Ishikawa (cell line): ENCODE data around the gene MAST1.

Source experiments
- CEBPB ChIP-seq: IDR thresholded peaks from 2 replicates; pipeline ENCODE4 v1.6.1; 2012
- CREB1 ChIP-seq: IDR thresholded peaks from 2 replicates; pipeline ENCODE4 v1.6.1; 2012; ENCODE audit warnings: low read depth
- EGR1 ChIP-seq: IDR thresholded peaks from 2 replicates; pipeline ENCODE4 v1.6.1; 2012
- EP300 ChIP-seq: IDR thresholded peaks from 2 replicates; pipeline ENCODE4 v1.6.1; 2012; ENCODE audit warnings: borderline replicate concordance
- FOXM1 ChIP-seq: IDR thresholded peaks from 2 replicates; pipeline ENCODE4 v1.6.1; 2012; ENCODE audit warnings: low read depth, borderline replicate concordance
- NFIC ChIP-seq: IDR thresholded peaks from 2 replicates; pipeline ENCODE4 v1.6.1; 2012
- RAD21 ChIP-seq: IDR thresholded peaks from 2 replicates; pipeline ENCODE4 v1.6.1; 2012; ENCODE audit warnings: low read depth
- TAF1 ChIP-seq: IDR thresholded peaks from 2 replicates; pipeline ENCODE4 v1.6.1; 2012; ENCODE audit warnings: low read depth, mild to moderate bottlenecking
- TCF12 ChIP-seq: IDR thresholded peaks from 2 replicates; pipeline ENCODE4 v1.6.1; 2012; ENCODE audit warnings: low read depth
- TEAD4 ChIP-seq: IDR thresholded peaks from 2 replicates; pipeline ENCODE4 v1.6.1; 2012
- YY1 ChIP-seq: IDR thresholded peaks from 2 replicates; pipeline ENCODE4 v1.6.1; 2012; ENCODE audit warnings: low read depth
- ZBTB7A ChIP-seq: IDR thresholded peaks from 2 replicates; pipeline ENCODE4 v1.6.1; 2012; ENCODE audit warnings: low read depth
- TF ChIP-seq, protein P1 (sequence below): IDR thresholded peaks from 2 replicates; pipeline ENCODE4 v1.6.1; 2012; ENCODE audit warnings: low read depth, mild to moderate bottlenecking
- TF ChIP-seq, protein P2 (sequence below): IDR thresholded peaks from 2 replicates; pipeline ENCODE4 v1.6.1; 2012
- TF ChIP-seq, protein P3 (sequence below): IDR thresholded peaks from 2 replicates; pipeline ENCODE4 v1.6.1; 2012

Gene MAST1

DNA sequence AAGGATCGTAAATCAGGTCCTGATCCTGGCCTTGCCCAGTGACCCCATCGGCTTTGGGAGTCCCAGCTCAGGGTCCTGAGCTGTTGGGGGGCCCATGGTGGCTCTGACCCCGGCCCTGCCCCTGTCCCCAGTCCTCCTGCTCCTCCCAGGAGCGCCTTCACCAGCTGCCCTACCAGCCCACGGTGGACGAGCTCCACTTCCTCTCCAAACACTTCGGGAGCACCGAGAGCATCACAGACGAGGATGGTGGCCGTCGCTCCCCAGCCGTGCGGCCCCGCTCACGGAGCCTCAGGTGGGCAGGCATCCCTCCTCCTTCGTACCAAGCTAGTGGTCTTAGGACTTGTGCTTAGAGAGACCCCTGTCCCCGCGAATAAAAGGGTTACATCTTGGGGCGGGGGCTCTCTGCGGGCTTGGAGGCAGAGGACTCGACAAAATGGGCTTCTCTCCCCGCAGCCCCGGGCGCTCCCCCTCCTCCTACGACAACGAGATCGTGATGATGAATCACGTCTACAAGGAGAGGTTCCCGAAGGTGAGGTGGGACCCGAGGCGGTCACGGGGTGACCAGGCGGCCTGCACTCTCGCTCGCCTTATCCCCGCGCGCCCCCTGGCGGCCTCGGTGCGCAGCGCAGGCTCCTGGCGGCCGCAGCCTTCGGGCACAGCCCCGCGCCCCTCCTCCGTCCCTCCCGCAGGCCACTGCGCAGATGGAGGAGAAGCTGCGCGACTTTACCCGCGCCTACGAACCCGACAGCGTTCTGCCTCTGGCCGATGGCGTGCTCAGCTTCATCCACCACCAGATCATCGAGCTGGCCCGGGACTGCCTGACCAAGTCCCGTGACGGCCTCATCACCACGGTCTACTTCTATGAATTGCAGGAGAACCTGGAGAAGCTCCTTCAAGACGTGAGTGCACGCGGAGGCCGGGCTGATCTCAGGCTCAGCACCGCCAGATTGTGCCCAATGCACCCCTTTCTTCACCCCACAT lies 9.1 kb downstream of the MAST1 start:
- TF ChIP-seq, protein P1, sequence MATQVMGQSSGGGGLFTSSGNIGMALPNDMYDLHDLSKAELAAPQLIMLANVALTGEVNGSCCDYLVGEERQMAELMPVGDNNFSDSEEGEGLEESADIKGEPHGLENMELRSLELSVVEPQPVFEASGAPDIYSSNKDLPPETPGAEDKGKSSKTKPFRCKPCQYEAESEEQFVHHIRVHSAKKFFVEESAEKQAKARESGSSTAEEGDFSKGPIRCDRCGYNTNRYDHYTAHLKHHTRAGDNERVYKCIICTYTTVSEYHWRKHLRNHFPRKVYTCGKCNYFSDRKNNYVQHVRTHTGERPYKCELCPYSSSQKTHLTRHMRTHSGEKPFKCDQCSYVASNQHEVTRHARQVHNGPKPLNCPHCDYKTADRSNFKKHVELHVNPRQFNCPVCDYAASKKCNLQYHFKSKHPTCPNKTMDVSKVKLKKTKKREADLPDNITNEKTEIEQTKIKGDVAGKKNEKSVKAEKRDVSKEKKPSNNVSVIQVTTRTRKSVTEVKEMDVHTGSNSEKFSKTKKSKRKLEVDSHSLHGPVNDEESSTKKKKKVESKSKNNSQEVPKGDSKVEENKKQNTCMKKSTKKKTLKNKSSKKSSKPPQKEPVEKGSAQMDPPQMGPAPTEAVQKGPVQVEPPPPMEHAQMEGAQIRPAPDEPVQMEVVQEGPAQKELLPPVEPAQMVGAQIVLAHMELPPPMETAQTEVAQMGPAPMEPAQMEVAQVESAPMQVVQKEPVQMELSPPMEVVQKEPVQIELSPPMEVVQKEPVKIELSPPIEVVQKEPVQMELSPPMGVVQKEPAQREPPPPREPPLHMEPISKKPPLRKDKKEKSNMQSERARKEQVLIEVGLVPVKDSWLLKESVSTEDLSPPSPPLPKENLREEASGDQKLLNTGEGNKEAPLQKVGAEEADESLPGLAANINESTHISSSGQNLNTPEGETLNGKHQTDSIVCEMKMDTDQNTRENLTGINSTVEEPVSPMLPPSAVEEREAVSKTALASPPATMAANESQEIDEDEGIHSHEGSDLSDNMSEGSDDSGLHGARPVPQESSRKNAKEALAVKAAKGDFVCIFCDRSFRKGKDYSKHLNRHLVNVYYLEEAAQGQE, result no peak
- TF ChIP-seq TCF12, result peak; percentile 23; the same call in 1 of the 2 replicates
- peak; percentile 88 for TF ChIP-seq RAD21
- TF ChIP-seq, protein P2, sequence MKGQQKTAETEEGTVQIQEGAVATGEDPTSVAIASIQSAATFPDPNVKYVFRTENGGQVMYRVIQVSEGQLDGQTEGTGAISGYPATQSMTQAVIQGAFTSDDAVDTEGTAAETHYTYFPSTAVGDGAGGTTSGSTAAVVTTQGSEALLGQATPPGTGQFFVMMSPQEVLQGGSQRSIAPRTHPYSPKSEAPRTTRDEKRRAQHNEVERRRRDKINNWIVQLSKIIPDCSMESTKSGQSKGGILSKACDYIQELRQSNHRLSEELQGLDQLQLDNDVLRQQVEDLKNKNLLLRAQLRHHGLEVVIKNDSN, result peak; percentile 69
- no peak for TF ChIP-seq TEAD4
- TF ChIP-seq, protein P3, sequence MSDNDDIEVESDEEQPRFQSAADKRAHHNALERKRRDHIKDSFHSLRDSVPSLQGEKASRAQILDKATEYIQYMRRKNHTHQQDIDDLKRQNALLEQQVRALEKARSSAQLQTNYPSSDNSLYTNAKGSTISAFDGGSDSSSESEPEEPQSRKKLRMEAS, result 0 out of 2 replicates have a peak, but pooled peaks have one; percentile 39

DNA sequence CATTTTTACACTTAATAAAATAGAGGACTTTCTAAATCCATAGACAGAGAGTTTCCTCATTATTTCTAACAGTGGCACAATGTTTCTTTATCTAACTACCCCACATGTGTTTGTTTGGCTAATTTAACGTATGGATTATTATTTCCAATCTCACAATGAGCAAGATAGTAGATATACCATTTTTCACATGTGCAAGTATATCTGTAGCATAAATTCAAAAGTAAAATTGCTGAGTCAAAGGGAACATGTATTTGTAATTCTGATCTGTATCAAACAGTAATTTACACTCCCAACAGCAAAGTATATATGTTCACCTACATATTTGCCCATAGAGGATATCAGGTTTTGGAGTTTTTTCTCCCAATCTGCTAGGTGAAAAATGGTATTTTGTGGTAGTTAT lies 18.3 kb downstream of the MAST1 start:
- TF ChIP-seq, protein P3, result no peak
- TF ChIP-seq YY1, result no peak
- TF ChIP-seq, protein P2, result no peak
- TF ChIP-seq FOXM1, result no peak
- TF ChIP-seq CEBPB, result no peak
- TF ChIP-seq NFIC, result no peak
- no peak for TF ChIP-seq RAD21
- TF ChIP-seq ZBTB7A, result no peak
- TF ChIP-seq EGR1, result no peak
- no peak for TF ChIP-seq TAF1
- TF ChIP-seq, protein P1, result no peak
- TF ChIP-seq EP300, result no peak
- no peak for TF ChIP-seq CREB1
- TF ChIP-seq TEAD4, result no peak
- no peak for TF ChIP-seq TCF12

DNA sequence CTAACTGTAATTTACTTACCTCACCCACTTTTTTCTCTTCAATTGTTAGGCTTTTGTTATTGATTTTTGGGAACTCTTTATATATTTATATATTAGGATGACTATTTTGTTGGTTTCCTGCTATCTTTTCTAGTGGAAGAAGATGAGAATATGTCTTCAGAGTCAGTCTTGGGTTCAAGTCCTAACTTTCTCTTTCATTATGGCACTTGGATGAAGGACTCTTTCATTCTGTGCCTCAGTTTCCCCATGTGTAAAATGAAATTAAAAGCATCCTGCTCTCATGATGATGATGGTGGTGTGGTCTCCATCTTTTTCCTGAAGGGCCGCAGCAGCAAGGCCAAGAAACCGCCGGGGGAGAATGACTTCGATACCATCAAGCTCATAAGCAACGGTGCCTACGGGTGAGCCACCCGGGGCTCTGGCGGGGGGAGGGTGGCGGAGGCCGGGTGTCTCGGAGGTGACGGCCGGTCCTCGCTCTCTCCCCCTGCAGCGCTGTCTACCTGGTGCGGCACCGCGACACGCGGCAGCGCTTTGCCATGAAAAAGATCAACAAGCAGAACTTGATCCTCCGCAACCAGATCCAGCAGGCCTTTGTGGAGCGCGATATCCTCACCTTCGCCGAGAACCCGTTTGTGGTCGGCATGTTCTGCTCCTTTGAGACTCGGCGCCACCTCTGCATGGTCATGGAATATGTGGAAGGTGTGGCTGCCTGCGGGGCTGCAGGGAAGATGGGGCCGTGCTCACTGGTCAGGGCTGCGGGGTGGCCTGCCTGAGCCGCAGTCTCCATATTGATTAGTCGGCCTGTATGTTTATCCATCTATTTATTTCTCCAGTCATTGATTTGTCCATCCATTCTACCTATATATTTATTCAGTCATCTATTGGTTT lies 20.0 kb downstream of the MAST1 start:
- TF ChIP-seq, protein P1, result no peak
- TF ChIP-seq TAF1 (no peak), CREB1 (no peak), RAD21 (no peak), ZBTB7A (no peak), NFIC (no peak), EGR1 (no peak), TEAD4 (no peak), TCF12 (no peak), EP300 (no peak)
- TF ChIP-seq, protein P2, result no peak
- TF ChIP-seq, protein P3, result no peak
